ENCODE data around the gene CDC25C.
"Not testable (repeated sequence)": the region's sequence is repeated elsewhere in the genome, so short reads cannot be mapped to it uniquely, and the experiment has no call there.

CDC25C gene

DNA sequence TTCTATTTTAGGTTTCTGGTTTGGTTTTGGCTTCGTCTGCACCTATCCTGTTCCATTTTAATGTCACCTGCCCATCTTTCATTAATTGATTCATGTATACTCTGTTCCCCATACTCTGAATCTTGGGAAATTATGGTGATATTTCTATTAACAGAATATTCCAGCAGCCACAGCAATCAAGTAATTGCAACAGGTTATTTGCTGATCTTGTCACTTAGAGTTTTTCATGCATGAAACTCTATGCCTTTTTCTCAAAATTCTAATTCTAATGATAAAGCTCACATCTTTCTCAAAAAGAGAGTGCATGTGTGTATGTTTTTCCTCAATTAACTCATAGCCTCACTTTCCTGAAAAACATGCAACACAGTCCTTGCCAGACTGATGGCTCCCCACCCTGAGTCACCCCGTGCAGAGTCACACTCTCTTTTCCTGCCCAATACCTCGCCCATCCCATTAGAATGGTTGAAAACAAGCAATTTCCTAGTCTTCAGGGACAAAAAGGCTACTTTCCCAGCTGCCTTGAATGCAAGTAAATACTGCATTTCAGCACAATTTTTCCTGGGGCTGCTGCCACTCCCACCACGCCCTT lies 72.8 kb downstream of the CDC25C start:
- H3K4me3 ChIP-seq (ENCODE audit: low read depth, low read length), result no peak overlapping the region
- no peaks in the 10 kb centered on the region for H3K36me3 ChIP-seq
- no peaks in the 10 kb centered on the region for H3K27me3 ChIP-seq (ENCODE audit: insufficient read depth, low read depth, severe bottlenecking)
- H3K9me3 ChIP-seq (ENCODE audit: severe bottlenecking), result no peaks in the 10 kb centered on the region
- H3K27ac ChIP-seq, result no peak overlapping the region
- TF ChIP-seq, protein P1, sequence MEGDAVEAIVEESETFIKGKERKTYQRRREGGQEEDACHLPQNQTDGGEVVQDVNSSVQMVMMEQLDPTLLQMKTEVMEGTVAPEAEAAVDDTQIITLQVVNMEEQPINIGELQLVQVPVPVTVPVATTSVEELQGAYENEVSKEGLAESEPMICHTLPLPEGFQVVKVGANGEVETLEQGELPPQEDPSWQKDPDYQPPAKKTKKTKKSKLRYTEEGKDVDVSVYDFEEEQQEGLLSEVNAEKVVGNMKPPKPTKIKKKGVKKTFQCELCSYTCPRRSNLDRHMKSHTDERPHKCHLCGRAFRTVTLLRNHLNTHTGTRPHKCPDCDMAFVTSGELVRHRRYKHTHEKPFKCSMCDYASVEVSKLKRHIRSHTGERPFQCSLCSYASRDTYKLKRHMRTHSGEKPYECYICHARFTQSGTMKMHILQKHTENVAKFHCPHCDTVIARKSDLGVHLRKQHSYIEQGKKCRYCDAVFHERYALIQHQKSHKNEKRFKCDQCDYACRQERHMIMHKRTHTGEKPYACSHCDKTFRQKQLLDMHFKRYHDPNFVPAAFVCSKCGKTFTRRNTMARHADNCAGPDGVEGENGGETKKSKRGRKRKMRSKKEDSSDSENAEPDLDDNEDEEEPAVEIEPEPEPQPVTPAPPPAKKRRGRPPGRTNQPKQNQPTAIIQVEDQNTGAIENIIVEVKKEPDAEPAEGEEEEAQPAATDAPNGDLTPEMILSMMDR (IDR thresholded peaks at IDR 0.05; ENCODE audit: low read depth, low read length), result no peak
- DNase-seq, result no peak

DNA sequence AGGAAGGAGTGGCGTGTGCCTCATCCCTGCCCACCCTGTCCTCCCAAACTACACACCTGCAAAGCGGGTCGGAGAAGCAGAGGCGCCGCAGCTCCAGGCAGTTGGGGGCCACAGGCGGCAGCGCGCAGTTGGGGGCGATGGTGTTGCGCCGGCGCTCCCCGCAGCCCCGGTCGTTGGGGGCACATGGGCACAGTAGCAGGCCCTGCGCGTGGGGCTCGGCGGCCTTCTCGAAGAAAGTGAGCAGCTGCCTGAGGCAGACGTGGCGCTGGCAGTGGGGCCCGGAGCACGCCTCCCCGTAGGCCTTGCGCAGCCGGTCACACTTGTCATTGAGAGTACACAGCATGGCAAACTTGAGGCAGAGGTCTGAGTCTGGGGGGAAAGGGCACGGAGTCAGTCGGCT lies 74.0 kb downstream of the CDC25C start:
- H3K9me3 ChIP-seq (ENCODE audit: severe bottlenecking), result no peaks in the 10 kb centered on the region
- no peaks in the 10 kb centered on the region for H3K36me3 ChIP-seq
- H3K27ac ChIP-seq, result no peak overlapping the region
- H3K4me3 ChIP-seq (ENCODE audit: low read depth, low read length), result no peak overlapping the region
- H3K27me3 ChIP-seq (ENCODE audit: insufficient read depth, low read depth, severe bottlenecking), result no peaks in the 10 kb centered on the region
- TF ChIP-seq, protein P1 (IDR thresholded peaks at IDR 0.05; ENCODE audit: low read depth, low read length), result no peak
- no peak for DNase-seq

GRCh38 chr5:138252944-138253343 lies 78.7 kb downstream of the CDC25C start:
- TF ChIP-seq, protein P1 (IDR thresholded peaks at IDR 0.05; ENCODE audit: low read depth, low read length), result no peak
- H3K36me3 ChIP-seq, result no peaks in the 10 kb centered on the region
- no peak for DNase-seq
- no peaks in the 10 kb centered on the region for H3K27me3 ChIP-seq (ENCODE audit: insufficient read depth, low read depth, severe bottlenecking)
- no peak overlapping the region for H3K4me3 ChIP-seq (ENCODE audit: low read depth, low read length)
- H3K9me3 ChIP-seq (ENCODE audit: severe bottlenecking), result no peaks in the 10 kb centered on the region
- no peak overlapping the region for H3K27ac ChIP-seq

GRCh38 chr5:138247800-138248199 lies 83.8 kb downstream of the CDC25C start:
- H3K4me3 ChIP-seq (ENCODE audit: low read depth, low read length), result not testable (repeated sequence)

GRCh38 chr5:138246822-138247221 lies 84.8 kb downstream of the CDC25C start:
- TF ChIP-seq, protein P1 (IDR thresholded peaks at IDR 0.05; ENCODE audit: low read depth, low read length), result no peak
- DNase-seq, result no peak
- H3K36me3 ChIP-seq, result no peaks in the 10 kb centered on the region

More at GRCh38 chr5:138247800-138248199, 83.8 kb downstream of the CDC25C start:
- H3K27ac ChIP-seq; H3K9me3 ChIP-seq (ENCODE audit: severe bottlenecking); DNase-seq; H3K36me3 ChIP-seq; H3K27me3 ChIP-seq (ENCODE audit: insufficient read depth, low read depth, severe bottlenecking): not testable (repeated sequence)

DNA sequence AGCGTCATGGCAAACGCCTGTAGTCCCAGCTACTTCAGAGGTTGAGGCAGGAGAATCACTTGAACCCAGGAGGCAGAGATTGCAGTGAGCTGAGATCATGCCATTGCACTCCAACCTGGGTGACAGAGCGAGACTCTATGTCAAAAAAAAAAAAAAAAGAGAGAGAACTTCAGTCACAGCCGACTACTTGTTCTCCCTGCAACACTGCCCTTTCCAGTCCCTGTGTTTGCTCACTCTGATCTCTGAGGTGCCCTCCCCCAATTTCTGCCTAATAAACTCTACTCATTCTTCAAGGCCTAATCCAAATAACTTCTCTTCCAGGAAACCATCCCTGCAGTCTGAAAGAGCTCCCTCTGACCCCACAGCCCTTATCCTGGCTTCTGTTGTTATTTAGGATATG lies 85.3 kb downstream of the CDC25C start:
- Histone ChIP-seq H3K9me3 (ENCODE audit: severe bottlenecking) (no peaks in the 10 kb centered on the region), H3K27me3 (ENCODE audit: insufficient read depth, low read depth, severe bottlenecking) (no peaks in the 10 kb centered on the region), H3K27ac (no peak overlapping the region), H3K36me3 (no peaks in the 10 kb centered on the region), H3K4me3 (ENCODE audit: low read depth, low read length) (no peak overlapping the region)
- TF ChIP-seq, protein P1 (IDR thresholded peaks at IDR 0.05; ENCODE audit: low read depth, low read length), result no peak
- DNase-seq, result no peak

More at GRCh38 chr5:138246822-138247221, 84.8 kb downstream of the CDC25C start:
- no peak overlapping the region for H3K4me3 ChIP-seq (ENCODE audit: low read depth, low read length)
- H3K27ac ChIP-seq, result no peak overlapping the region
- no peaks in the 10 kb centered on the region for H3K9me3 ChIP-seq (ENCODE audit: severe bottlenecking)
- H3K27me3 ChIP-seq (ENCODE audit: insufficient read depth, low read depth, severe bottlenecking), result no peaks in the 10 kb centered on the region
